WI38 (cell line): ENCODE measurements around the gene OR1B1.
"Not testable (repeated sequence)": the region's sequence is repeated elsewhere in the genome, so short reads cannot be mapped to it uniquely, and the experiment has no call there.

Experiments
- H3K4me3 ChIP-seq: 2 replicates; pipeline ENCODE4 v1.5.1; 2011; ENCODE audit warnings: low read depth, mild to moderate bottlenecking, control low read depth, low read length
- TF ChIP-seq, protein P1 (sequence below): IDR thresholded peaks from 2 replicates; pipeline ENCODE4 v1.5.1; 2012; ENCODE audit warnings: low read depth, mild to moderate bottlenecking, control low read depth, low read length

The OR1B1 gene

GRCh38 chr9:122619996-122620395 is 37.4 kb downstream of the OR1B1 start:
- TF ChIP-seq, protein P1, sequence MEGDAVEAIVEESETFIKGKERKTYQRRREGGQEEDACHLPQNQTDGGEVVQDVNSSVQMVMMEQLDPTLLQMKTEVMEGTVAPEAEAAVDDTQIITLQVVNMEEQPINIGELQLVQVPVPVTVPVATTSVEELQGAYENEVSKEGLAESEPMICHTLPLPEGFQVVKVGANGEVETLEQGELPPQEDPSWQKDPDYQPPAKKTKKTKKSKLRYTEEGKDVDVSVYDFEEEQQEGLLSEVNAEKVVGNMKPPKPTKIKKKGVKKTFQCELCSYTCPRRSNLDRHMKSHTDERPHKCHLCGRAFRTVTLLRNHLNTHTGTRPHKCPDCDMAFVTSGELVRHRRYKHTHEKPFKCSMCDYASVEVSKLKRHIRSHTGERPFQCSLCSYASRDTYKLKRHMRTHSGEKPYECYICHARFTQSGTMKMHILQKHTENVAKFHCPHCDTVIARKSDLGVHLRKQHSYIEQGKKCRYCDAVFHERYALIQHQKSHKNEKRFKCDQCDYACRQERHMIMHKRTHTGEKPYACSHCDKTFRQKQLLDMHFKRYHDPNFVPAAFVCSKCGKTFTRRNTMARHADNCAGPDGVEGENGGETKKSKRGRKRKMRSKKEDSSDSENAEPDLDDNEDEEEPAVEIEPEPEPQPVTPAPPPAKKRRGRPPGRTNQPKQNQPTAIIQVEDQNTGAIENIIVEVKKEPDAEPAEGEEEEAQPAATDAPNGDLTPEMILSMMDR = no peak
- H3K4me3 ChIP-seq = no peak overlapping the region

GRCh38 chr9:122614362-122614761 is 43.1 kb downstream of the OR1B1 start, which contains the start of gene OR1Q1:
OR1Q1 (plus strand) TSS chr9:122614738; CDS start chr9:122614738, 0 bp downstream.
- H3K4me3 ChIP-seq = no peak within 1 kb of the TSS
- TF ChIP-seq, protein P1 = no peak

- no peak overlapping the region for H3K4me3 ChIP-seq
- TF ChIP-seq, protein P1 = no peak
These were observed 47.6 kb downstream of the OR1B1 start for GRCh38 chr9:122609804-122610203.

GRCh38 chr9:122606587-122606986 is 50.8 kb downstream of the OR1B1 start:
- TF ChIP-seq, protein P1 = no peak

DNA sequence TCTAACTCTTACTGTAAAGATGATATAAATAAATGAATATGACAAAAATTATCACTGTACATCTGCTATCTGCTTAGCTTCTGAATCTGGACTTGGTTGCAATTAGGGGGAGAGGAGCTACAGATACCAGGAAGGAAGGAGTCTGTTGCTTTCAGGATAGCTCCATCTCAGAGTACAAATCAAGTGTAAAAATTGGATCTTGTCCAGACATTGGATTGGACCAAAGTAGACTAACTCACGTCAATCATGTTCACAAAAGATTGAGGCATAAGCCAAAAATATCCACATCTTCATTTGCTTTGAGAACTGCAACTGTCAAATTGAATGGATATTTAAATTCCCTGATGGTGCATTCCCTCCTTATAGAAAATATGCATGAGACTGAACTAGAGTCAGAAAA is 51.7 kb downstream of the OR1B1 start:
- TF ChIP-seq, protein P1 = no peak
- no peak overlapping the region for H3K4me3 ChIP-seq

More at GRCh38 chr9:122606587-122606986, 50.8 kb downstream of the OR1B1 start:
- no peak overlapping the region for H3K4me3 ChIP-seq

DNA sequence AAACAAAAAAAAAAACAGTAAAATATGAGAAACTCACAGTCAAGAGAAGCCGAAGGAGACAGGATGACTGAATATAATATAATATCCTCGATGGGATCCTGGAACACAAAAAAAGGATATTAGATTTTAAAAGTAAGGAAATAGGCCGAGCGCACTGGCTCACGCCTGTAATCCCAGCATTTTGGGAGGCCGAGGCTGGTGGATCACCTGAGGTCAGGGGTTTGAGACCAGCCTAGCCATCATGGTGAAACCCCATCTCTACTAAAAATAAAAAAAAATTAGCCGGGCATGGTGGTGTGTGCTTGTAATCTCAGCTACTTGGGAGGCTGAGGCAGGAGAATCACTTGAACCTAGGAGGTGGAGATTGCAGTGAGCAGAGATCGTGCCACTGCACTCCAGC is 74.1 kb downstream of the OR1B1 start, which contains the start of gene OR1L8:
OR1L8 (minus strand) TSS at position 101 of the 400 bp plus-strand sequence. CDS start 14,907 bp downstream, outside the sequence.
- H3K4me3 ChIP-seq = not testable (repeated sequence)

GRCh38 chr9:122580360-122580759 is 77.1 kb downstream of the OR1B1 start:
- no peak overlapping the region for H3K4me3 ChIP-seq
- TF ChIP-seq, protein P1 = no peak

- no peak overlapping the region for H3K4me3 ChIP-seq
- TF ChIP-seq, protein P1 = no peak
These were observed 77.6 kb downstream of the OR1B1 start for GRCh38 chr9:122579874-122580273.
